Panc1 (cell line): ENCODE data around the gene DLGAP4. TPM values are rescaled to one million over a fixed set of nuclear protein-coding genes. Genes with fewer than 3 reads are reported as not detected.

Experiments
- ATAC-seq: fragments of 200-7000 bp; cut with Tn5 transposase; 2 replicates; pipeline ENCODE4 v1.9.1; 2020; ENCODE audit warnings: mild to moderate bottlenecking, moderate library complexity
- Bru-seq: library from RNA; stranded (reverse); fragments of 400-500 nt; gene quantifications from one replicate; lab custom pipeline; 2021; lab: Mats Ljungman, UMichigan
- BruChase-seq, 2 experiments: library from RNA; stranded (reverse); fragments of 400-500 nt; gene quantifications; one replicate each; lab custom pipeline; 2021; lab: Mats Ljungman, UMichigan
- BruUV-seq: library from RNA; stranded (reverse); fragments of 400-500 nt; replicated peaks from 2 replicates; lab custom pipeline; 2021; lab: Mats Ljungman, UMichigan
- CTCF ChIA-PET: fragments of 300-600 bp; sonication (Branson Sonifier 250); formaldehyde crosslinking; loops from one replicate; lab custom pipeline; 2022; ENCODE audit warnings: antibody characterized with exemption; lab: Charles Lee
- POLR2A ChIA-PET: fragments of 300-600 bp; sonication (Branson Sonifier 250); formaldehyde crosslinking; loops from one replicate; lab custom pipeline; 2022; ENCODE audit warnings: antibody characterized with exemption; lab: Charles Lee
- DNase-seq: peaks from one replicate; pipeline ENCODE4 v3.0.0-alpha.2; 2010; ENCODE audit warnings: low read depth, low spot score
- H3K27ac ChIP-seq: 2 replicates; pipeline ENCODE4 v1.5.1; 2011; ENCODE audit warnings: mild to moderate bottlenecking, low read length, inconsistent platforms
- H3K27me3 ChIP-seq: fragments of 200-500 bp; sonication (Bioruptor generic); 2 replicates; pipeline ENCODE4 v1.6.0; 2014; ENCODE audit warnings: low read length, inconsistent platforms; ENCODE audit not compliant: control insufficient read depth, insufficient read depth
- H3K36me3 ChIP-seq: fragments of 200-500 bp; sonication (Bioruptor generic); 2 replicates; pipeline ENCODE4 v1.5.1; 2014; ENCODE audit warnings: inconsistent platforms, mild to moderate bottlenecking, low read length, moderate library complexity; ENCODE audit not compliant: control insufficient read depth, insufficient read depth
- H3K4me1 ChIP-seq: 2 replicates; pipeline ENCODE4 v1.5.1; 2011; ENCODE audit warnings: inconsistent platforms, mild to moderate bottlenecking, low read length, moderate library complexity; ENCODE audit not compliant: control insufficient read depth, insufficient read depth
- H3K4me3 ChIP-seq, 2 experiments: 2 replicates each; pipeline ENCODE4 v1.5.1; 2011 to 2012; ENCODE audit warnings: low read depth in 2 of 2, low read length in 2 of 2, mild to moderate bottlenecking in 2 of 2, inconsistent platforms in 1 of 2, moderate library complexity in 1 of 2
- H3K9me3 ChIP-seq: fragments of 200-500 bp; sonication (Bioruptor generic); 2 replicates; pipeline ENCODE4 v1.5.1; 2014; ENCODE audit warnings: low read depth, mild to moderate bottlenecking, inconsistent platforms, low read length, moderate library complexity; ENCODE audit not compliant: control insufficient read depth, insufficient read depth
- CTCF ChIP-seq: fragments of 450-650 bp; IDR thresholded peaks from 2 replicates; pipeline ENCODE4 v1.5.1; 2017; ENCODE audit warnings: mild to moderate bottlenecking
- POLR2AphosphoS5 ChIP-seq: IDR thresholded peaks from 2 replicates; pipeline ENCODE4 v1.6.1; 2012; ENCODE audit warnings: mild to moderate bottlenecking, low read depth, low read length, moderate library complexity
- REST ChIP-seq, 2 experiments: IDR thresholded peaks; 2 replicates each; pipeline ENCODE4 v1.6.1; 2011 to 2012; ENCODE audit warnings: low read depth in 2 of 2, control low read depth in 1 of 2, low read length in 1 of 2, mild to moderate bottlenecking in 1 of 2, moderate library complexity in 1 of 2; ENCODE audit not compliant: insufficient read depth in 1 of 2
- SIN3A ChIP-seq: IDR thresholded peaks from 2 replicates; pipeline ENCODE4 v1.6.1; 2012; ENCODE audit warnings: low read depth, mild to moderate bottlenecking, low read length, moderate library complexity, borderline replicate concordance; ENCODE audit not compliant: insufficient read depth
- TCF7L2 ChIP-seq: IDR thresholded peaks from 2 replicates; pipeline ENCODE4 v1.6.1; 2011; ENCODE audit warnings: mild to moderate bottlenecking, low read depth, low read length, inconsistent platforms
- in situ Hi-C: cut with HindIII; loops from 2 replicates; pipeline ENCODE4 v1.10.0; 2016; ENCODE audit warnings: low sequenced_read_pairs, low pct_unique_long_range_greater_than_20kb
- intact Hi-C: fragments of 100-400 bp; cut with micrococcal nuclease; formaldehyde crosslinking; loops from one replicate; pipeline ENCODE4 v1.10.0; 2022; ENCODE audit not compliant: unreplicated experiment
- long read RNA-seq: library from polyadenylated mRNA; unstranded; transcript quantifications from one replicate; pipeline ENCODE4 v2.0.0, GENCODE V29; 2021; ENCODE audit not compliant: unreplicated experiment
- polyA plus RNA-seq: library from polyadenylated mRNA; unstranded; fragments of >200 nt; gene quantifications from one replicate; pipeline ENCODE4 v1.2.1, GENCODE V29; 2012; ENCODE audit warnings: missing spikeins; ENCODE audit not compliant: insufficient read length
- total RNA-seq: library from RNA; stranded (reverse); gene quantifications from one replicate; pipeline ENCODE4 v1.2.1, GENCODE V29; 2021; ENCODE audit not compliant: unreplicated experiment

The DLGAP4 gene
- 52.5 TPM for total RNA-seq
- 42.7 TPM for polyA plus RNA-seq
- Bru-seq, nascent RNA, result percentile 53 among the genes with signal in this experiment
- percentile 56 among the genes with signal in this experiment for BruChase-seq, experiment 1, labeled RNA remaining after a 2-hour chase
- percentile 62 among the genes with signal in this experiment for BruChase-seq, experiment 2, labeled RNA remaining after a 6-hour chase
- long read RNA-seq, partial matches to known transcripts, result 11 of 45 reads
- long read RNA-seq, other reads (novel, unspliced or antisense), result 30 of 45 reads

DNA sequence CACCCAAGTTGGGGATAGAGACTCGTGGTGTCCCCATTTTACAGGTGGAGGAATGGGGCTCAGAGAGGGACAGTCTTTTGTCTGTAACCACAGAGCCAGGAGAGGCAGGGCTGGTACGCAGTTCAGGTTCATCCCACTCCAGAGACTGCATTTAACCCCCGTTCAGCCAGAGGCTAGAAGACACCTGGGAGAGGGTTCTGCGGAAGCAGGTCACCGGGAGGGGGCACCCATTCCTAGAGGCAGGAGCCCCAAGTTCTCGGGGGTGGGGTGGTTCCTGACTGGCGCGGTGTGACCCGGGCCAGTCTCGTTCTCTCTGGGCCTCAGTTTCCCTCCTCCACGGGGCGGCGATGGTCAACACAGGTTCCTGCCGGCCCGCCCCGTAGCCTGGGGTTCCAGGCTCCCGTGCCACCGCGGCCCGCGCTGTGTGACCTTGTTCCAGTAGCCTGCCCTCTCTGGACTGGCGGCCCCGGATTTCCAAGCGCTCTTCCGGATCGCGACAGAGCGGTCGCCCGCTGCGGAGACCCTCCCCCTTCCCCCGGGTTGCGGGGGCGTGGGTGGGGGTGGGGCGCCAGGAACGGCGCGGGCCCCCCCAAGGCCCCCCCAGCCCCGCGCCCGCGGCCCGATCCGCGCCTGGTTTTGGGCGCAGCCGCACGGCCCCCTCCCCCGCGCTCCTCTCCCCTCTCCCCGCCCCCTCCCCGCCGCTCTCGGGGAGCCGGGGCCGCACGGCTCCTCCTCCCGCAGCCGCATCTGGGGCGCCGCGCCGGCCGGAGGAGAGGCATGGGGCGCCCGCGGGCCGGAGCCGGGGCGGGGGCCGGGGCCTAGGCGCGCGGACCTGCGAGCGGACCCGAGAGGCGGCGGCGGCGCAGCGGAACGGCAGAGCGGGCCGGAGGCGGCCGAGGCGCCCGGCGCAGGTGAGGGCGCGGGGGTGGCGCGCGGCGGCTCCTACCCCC lies at the start of gene DLGAP4:
Gene DLGAP4 (plus strand): TSS at position 738 of the 950 bp plus-strand sequence. CDS start 125,379 bp downstream, outside the sequence.
- no peak for DNase-seq
- Histone ChIP-seq H3K9me3 (no peaks in the 10 kb centered on the region), H3K36me3 (no peaks in the 10 kb centered on the region), H3K4me3 (peak within 1 kb of the TSS in 1 of 2 experiments; percentile 13; a peak in 1 of 4 replicates), H3K4me1 (no peaks in the 10 kb centered on the region), H3K27ac (no peak within 1 kb of the TSS), H3K27me3 (peaks cover 21% of the 10 kb centered on the region)
- intact Hi-C loops, result no loop called here
- no TSS peak for BruUV-seq
- POLR2A ChIA-PET, result no interaction called here
- in situ Hi-C loops, result no loop called here
- no peak for ATAC-seq
- TF ChIP-seq SIN3A (no peak), REST (IDR thresholded peaks at IDR 0.05; ENCODE audit: insufficient read depth in 1 of 2, low read depth in 2 of 2, low read length in 1 of 2) (no peak), POLR2AphosphoS5 (no peak), CTCF (no peak; the same call in 1 of the 2 replicates), TCF7L2 (no peak)
- CTCF ChIA-PET, result no interaction called here

DNA sequence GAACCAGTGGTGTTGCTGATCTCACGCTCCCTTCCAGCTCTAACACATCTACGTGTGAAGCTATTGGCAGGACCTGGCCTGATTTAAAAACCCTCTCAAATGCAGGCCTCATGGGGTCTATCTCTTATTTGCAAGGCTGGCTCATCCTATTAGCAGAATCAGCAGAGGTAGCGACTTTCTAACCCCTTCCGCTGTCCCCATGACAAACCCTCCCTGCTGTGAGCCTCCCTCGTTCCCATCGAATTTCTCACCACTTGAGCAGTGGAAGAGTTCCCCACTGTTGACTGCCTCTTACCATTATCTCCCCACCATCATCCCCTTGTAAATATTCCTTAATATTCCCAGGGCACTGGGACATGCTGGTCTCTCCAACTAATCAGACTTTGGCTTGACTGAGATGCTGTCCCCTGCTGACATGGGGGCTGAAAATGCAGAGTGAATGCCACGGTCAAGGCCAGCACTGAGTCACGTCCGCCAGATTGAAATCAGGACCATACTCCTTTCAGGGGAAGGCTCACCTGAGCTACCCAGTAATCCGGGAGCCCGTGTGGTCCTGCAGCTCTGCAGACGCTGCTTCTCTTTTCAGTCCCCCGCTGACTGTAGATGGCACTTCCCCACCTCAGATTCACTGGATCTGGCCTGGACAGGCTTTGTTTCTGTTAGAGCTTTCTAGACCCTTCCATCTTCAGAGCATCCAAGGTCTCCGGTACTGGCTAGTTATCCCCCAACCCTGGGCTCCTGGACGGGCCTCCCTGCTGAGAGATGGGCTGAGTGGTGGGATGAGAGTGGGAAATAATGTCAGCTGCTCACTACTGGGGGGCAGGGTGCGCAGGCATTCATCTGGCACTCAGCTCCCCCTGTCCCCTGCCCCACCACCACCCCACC lies 46.7 kb upstream of the DLGAP4 start:
- Histone ChIP-seq H3K9me3 (no peaks in the 10 kb centered on the region), H3K27me3 (no peaks in the 10 kb centered on the region), H3K4me3 (no peak overlapping the region), H3K27ac (no peak overlapping the region), H3K36me3 (no peaks in the 10 kb centered on the region), H3K4me1 (no peaks in the 10 kb centered on the region)
- in situ Hi-C loops, result no loop called here
- no peak for TF ChIP-seq TCF7L2
- TF ChIP-seq REST (IDR thresholded peaks at IDR 0.05; ENCODE audit: insufficient read depth in 1 of 2, low read depth in 2 of 2, low read length in 1 of 2), result no peak
- no peak for TF ChIP-seq POLR2AphosphoS5
- no peak for TF ChIP-seq CTCF
- TF ChIP-seq SIN3A, result no peak
- ChIA-PET POLR2A (interaction anchor here (0.5 kb wide), 1 partner anchor 66 kb away, joined by 4 read pairs; no protein-coding TSS in a partner anchor), CTCF (no interaction called here)
- intact Hi-C loops, result no loop called here
- BruUV-seq, result no TSS peak
- ATAC-seq (0 out of 2 replicates have a peak, but pooled peaks have one; percentile 24), DNase-seq (no peak)
